VCaP (cell line): ENCODE results near the gene BLNK.
A peak's percentile ranks its signal among the peaks of the same experiment; 100 is the strongest.

Experiments
- H3K27ac ChIP-seq: fragments of 450-650 bp; 2 replicates; pipeline ENCODE4 v1.5.1; 2017
- CTCF ChIP-seq: fragments of 450-650 bp; conservative IDR thresholded peaks from 2 replicates; pipeline ENCODE4 v1.5.1; 2017; ENCODE audit warnings: mild to moderate bottlenecking, moderate library complexity

The BLNK gene

DNA sequence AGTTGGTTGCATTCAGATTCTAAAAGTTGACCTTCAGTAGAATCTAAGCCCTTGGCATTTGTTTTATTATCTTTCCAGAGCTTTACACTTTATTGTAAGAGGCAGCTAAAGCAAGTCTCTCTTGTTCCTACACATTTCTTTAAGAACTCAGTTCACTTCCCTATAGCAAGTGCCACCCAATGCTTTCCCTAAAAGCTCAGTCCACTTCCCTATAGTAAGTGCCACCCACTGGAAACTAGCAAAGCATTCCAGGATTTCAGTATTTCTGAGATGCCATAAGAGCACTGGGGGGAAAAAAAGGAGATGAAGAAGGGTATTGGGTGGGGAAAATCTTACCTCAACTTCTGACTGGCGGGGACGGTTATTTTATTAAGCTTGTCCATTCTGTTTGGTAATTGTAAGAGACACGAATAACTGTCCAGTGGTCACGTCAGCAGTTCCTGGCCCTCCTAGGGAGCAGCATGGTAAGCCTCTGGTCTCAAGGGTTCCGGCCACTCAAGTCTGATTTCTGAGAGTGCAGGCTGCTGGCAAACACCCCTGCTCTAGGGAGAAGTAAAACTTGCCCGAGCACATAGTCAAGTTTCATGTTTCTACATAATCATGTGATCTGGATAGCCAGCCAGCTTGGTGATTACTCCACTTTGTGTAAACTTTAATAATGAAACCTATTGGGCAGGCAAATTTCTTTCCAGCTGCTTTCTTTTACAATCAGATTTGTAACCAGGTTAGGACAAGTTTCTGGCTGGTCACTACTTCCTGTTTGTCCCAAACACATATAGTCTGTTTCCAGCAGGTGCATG lies at the start of gene BLNK:
Gene BLNK (minus strand): TSS at position 554 of the 800 bp plus-strand sequence. CDS start 171 bp downstream, at position 383.
- peak within 1 kb of the TSS; percentile 94 for H3K27ac ChIP-seq
- TF ChIP-seq CTCF = no peak

DNA sequence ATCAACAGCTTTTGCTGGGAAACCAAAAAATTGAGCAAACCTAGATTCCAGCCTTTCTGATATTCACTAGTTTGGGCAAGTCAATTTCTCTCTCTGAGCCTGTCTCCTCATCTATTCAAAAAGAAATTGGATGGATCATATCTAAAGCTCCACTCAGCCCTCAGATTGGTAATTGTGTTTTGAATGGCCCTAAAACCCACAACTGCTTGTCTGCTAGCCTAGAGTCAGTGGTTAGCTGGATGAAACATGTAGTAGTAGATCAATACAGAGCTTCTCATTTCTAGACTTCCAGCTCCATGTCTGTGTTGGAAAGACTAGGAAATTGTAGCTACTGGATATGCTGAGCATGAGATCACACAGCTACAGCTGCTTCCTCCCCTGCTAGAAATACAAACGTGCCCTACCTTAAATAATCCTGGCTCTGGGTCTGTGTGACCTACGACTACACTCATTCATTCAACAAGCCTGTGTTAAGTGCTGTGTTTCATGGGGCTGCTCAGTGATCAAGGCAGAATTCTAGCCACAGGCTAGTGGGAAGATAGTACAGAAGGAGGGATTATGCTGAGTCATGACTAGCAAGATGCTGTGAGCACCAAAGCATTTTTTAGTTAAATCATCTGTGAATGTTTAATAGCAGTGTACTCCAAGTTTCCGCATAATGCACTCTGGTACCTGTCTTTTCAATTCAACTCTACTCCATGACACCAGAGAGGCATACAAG lies 48.5 kb upstream of the BLNK start:
- no peak for TF ChIP-seq CTCF
- no peak overlapping the region for H3K27ac ChIP-seq

GRCh38 chr10:96317067-96317833 lies 45.9 kb upstream of the BLNK start:
- no peak overlapping the region for H3K27ac ChIP-seq
- no peak; the same call in 1 of the 2 replicates for TF ChIP-seq CTCF

DNA sequence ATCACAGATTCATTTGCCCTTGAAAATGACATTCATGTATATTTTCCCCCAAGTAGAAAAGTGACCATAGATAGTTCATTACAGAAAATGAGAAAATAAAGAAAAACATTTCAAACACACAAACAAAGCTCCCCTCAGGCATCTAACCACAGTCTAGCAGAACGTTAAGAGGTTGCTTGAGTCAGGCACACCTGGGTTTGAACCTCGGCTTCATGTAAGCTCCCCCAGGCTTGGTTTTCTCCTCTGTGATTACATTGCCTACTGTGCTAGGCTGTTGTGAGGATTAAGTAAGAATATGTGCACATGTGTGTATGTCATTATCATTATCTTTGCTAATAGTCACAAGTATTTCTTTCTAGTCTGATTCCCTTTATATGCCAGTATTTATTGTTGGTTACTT lies 42.0 kb upstream of the BLNK start:
- no peak overlapping the region for H3K27ac ChIP-seq
- no peak for TF ChIP-seq CTCF

GRCh38 chr10:96311180-96311715 lies 39.9 kb upstream of the BLNK start:
- H3K27ac ChIP-seq = peak overlapping the region; percentile 69

DNA sequence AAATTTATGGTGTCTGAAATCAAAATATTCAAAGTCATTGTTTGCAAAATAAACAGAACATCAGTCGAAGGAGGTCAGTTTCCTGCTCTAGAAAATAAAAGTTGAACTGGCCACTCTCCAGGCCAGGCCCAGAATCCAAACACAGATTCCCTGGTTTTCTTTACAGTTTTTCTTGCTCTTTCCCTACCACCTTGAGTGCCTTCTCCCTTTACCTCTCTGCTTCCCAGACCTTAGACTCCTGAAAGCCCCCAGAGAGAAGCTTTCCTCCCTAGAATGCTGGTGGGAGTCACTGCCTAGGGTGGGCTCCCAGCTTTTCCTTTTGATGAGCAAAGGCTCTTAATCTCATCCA lies 38.9 kb upstream of the BLNK start:
- H3K27ac ChIP-seq = peak overlapping the region; percentile 69
- TF ChIP-seq CTCF = no peak

More at GRCh38 chr10:96311180-96311715, 39.9 kb upstream of the BLNK start:
- no peak for TF ChIP-seq CTCF
